BLaER1 treated with 17β-estradiol and CSF1 and Interleukin-3, amounts not matched to agents 10 nM and 100 nM (cell line): ENCODE measurements around the gene SOAT2.
A peak's percentile ranks its signal among the peaks of the same experiment; 100 is the strongest.

Experiments
- H3K27ac ChIP-seq, 11 experiments: shearing (Covaris generic); formaldehyde crosslinking; 2 replicates each; pipeline ENCODE4 v1.8.1; 2022
- H3K27me3 ChIP-seq, 11 experiments: shearing (Covaris generic); formaldehyde crosslinking; 2 replicates each; pipeline ENCODE4 v1.8.1; 2022
- H3K36me3 ChIP-seq, 11 experiments: shearing (Covaris generic); formaldehyde crosslinking; 2 replicates each; pipeline ENCODE4 v1.8.1; 2022
- H3K4me1 ChIP-seq, 10 experiments: shearing (Covaris generic); formaldehyde crosslinking; 2 replicates each; pipeline ENCODE4 v1.8.1; 2022
- H3K4me2 ChIP-seq, 11 experiments: shearing (Covaris generic); formaldehyde crosslinking; 2 replicates each; pipeline ENCODE4 v1.8.1; 2022
- H3K4me3 ChIP-seq, 10 experiments: shearing (Covaris generic); formaldehyde crosslinking; 2 replicates each; pipeline ENCODE4 v1.8.1; 2022
- H3K9ac ChIP-seq, 11 experiments: shearing (Covaris generic); formaldehyde crosslinking; 2 replicates each; pipeline ENCODE4 v1.8.1; 2022
- H3K9me3 ChIP-seq, 11 experiments: shearing (Covaris generic); formaldehyde crosslinking; replicated peaks in 1 of 11; 2 replicates each; pipeline ENCODE4 v1.8.1; 2022
- H4K20me1 ChIP-seq, 11 experiments: shearing (Covaris generic); formaldehyde crosslinking; 2 replicates each; pipeline ENCODE4 v1.8.1; 2022
- Cebpa-rat ChIP-seq, 11 experiments: shearing (Covaris generic); IDR thresholded peaks; 2 replicates each; pipeline ENCODE4 v1.8.1; 2022

Gene SOAT2

DNA sequence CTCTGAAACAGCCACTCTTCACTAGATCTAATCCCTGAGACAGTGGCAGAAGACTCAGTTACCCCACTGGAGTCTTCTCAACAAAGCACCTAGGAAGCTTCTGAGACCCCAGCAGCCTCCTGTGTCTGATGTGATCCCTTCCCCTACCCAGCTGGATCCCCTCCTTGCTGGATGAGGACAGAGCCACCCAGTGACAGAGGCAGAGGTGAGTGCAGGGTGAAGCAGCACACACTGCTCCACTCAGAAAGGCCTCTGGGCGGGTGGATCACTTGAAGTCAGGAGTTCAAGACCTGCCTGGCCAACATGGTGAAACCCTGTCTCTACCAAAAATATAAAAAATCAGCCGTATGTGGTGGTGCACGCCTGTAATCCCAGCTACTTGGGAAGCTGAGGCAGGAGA, 26.8 kb upstream of the SOAT2 start:
- peaks cover 32 to 52% (median 41%) of the 10 kb centered on the region in 11 experiments for H3K36me3 ChIP-seq
- H3K4me1 ChIP-seq, result peaks cover 32 to 62% (median 42%) of the 10 kb centered on the region in 10 experiments
- no peak overlapping the region for H3K27ac ChIP-seq
- H3K9me3 ChIP-seq, result no peaks in the 10 kb centered on the region
- H4K20me1 ChIP-seq, result peaks cover 0 to 14% (median 0%) of the 10 kb centered on the region in 11 experiments; a peak in 3 of 22 replicates
- no peak for TF ChIP-seq Cebpa-rat (IDR thresholded peaks at IDR 0.05)
- no peaks in the 10 kb centered on the region for H3K27me3 ChIP-seq
- H3K9ac ChIP-seq, result peak overlapping the region in 3 of 11 experiments; percentile 6 to 41 (median 9); a peak in 3 of 22 replicates
- no peak overlapping the region for H3K4me3 ChIP-seq
- H3K4me2 ChIP-seq, result no peak overlapping the region

DNA sequence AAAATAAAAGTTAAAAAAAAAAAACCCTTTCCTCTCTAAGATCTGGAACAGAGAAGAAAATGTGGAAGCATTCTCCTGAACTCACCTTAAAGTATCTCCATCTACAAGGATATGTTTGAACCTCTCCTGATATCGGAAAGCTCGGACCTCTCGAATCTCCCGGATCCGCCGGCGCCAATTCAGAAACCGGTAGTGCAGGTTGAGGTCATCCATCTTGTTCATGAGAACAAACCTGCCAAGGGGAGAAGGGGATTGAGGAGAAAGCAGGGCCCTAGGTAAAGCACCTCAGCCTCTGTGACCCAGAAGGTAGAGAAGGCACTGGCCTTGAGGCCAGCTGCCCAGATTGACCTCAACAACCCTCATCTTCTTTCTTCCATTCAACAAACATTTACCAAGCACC, 26.3 kb upstream of the SOAT2 start:
- H3K27me3 ChIP-seq, result no peaks in the 10 kb centered on the region
- H3K36me3 ChIP-seq, result peaks cover 31 to 47% (median 40%) of the 10 kb centered on the region in 11 experiments
- H3K27ac ChIP-seq, result no peak overlapping the region
- H3K4me2 ChIP-seq, result peak overlapping the region in 5 of 11 experiments; percentile 86 to 98 (median 95); a peak in 6 of 22 replicates
- peaks cover 27 to 57% (median 36%) of the 10 kb centered on the region in 10 experiments for H3K4me1 ChIP-seq
- no peak for TF ChIP-seq Cebpa-rat (IDR thresholded peaks at IDR 0.05)
- H3K9ac ChIP-seq, result peak overlapping the region in 4 of 11 experiments; percentile 3 to 90 (median 18); a peak in 2 of 22 replicates
- peaks cover 0 to 8% (median 0%) of the 10 kb centered on the region in 11 experiments; a peak in 3 of 22 replicates for H4K20me1 ChIP-seq
- no peak overlapping the region for H3K4me3 ChIP-seq
- no peaks in the 10 kb centered on the region for H3K9me3 ChIP-seq

DNA sequence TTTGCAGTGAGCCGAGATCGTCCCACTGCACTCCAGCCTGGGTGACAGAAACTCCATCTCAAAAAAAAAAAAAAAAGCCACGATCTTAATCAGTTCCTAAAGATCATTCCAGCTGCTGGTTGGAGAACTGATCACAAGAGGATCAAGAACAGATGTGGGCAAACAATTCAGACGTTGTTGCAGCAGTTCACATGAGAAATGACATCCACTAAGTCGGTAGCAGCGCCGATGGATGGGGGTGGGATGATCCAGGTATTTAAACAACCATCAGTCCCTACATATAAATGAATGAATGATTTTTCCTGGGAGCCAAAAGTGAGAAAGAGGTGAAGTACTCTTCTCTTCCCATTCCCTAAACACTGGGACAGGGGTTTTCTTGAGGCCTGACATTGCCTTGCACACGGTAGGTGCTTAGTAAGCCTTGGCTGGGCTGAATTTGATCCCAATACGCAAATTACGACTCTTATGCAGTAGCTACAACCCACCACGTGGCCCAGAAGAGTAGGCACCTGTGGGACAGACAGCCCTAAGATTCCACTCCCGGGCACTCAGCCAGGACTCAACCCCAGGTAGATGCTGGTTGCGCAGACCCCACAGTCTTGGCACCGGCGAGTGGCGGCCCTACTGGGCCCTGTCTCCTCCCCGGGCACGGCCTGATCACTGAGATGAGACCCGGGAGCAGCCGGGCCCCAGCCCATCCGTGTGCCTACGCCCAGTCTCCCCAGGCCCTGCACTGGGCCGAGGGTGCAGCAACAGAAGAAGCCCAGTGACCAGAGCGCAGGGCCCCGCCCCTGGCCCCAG, 24.7 kb upstream of the SOAT2 start:
- Histone ChIP-seq H3K9me3 (peaks cover 0 to 2% (median 0%) of the 10 kb centered on the region in 11 experiments; a peak in 2 of 22 replicates), H3K4me3 (peak overlapping the region; percentile 66 to 83 (median 76)), H4K20me1 (no peaks in the 10 kb centered on the region), H3K4me1 (peaks cover 18 to 41% (median 24%) of the 10 kb centered on the region in 10 experiments), H3K27me3 (no peaks in the 10 kb centered on the region), H3K9ac (peak overlapping the region; percentile 77 to 90 (median 83)), H3K36me3 (peaks cover 31 to 43% (median 37%) of the 10 kb centered on the region in 11 experiments), H3K27ac (peak overlapping the region; percentile 25 to 90 (median 85); a peak in 20 of 22 replicates), H3K4me2 (peak overlapping the region; percentile 84 to 98 (median 95))
- TF ChIP-seq Cebpa-rat (IDR thresholded peaks at IDR 0.05), result no peak

DNA sequence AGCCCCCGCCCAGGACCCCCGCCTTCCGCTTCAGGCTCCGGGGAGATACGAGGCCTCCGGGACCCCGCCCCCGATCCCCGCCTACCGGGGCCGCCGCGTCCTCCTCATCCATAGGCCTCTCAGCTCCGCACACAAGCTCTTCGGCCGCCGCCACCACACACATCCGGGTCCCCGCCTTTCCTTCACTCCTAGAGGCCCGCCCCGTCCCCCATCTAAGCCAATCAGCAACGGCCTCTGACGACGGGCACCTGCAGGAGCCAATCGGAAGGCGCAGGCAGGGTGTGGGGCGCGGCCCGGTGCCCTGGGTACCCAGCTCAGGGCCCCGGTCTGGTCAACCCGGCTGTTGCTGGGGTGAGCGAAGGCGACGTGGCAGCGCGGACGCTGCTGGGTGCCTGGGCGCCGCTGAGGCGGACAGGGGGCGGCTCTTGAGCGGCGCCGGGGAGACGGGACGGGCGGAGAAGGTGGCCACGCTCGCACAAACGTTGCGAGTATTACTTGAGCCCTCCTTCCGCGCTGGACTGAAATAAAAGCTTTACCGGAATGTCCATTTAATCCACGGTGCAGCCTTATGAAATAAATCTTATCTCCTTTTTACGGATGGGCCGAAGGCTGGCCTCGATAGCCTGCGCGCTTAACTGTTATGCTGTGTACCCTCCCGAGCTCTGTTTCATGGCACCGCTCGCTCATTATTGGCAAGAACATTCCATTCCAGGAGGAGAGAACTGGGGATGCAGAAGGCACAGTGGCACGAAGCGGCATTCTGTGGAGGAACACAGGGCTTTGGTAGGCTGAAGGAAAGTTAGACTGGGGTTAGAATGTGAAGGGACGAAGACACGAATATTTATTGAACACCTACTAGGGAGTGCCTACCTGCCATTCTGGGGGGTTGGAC, 23.8 kb upstream of the SOAT2 start, which contains the start of gene SPRYD3:
TSS of gene SPRYD3 (minus strand) at position 165 of the 892 bp plus-strand sequence. CDS start at position 108, 57 bp downstream.
- H4K20me1 ChIP-seq, result no peaks in the 10 kb centered on the region
- peaks cover 23 to 35% (median 29%) of the 10 kb centered on the region in 11 experiments for H3K36me3 ChIP-seq
- no peak for TF ChIP-seq Cebpa-rat (IDR thresholded peaks at IDR 0.05)
- H3K4me2 ChIP-seq, result peak within 1 kb of the TSS; percentile 93 to 98 (median 95)
- H3K4me3 ChIP-seq, result peak within 1 kb of the TSS; percentile 66 to 83 (median 76)
- peaks cover 18 to 32% (median 22%) of the 10 kb centered on the region in 10 experiments for H3K4me1 ChIP-seq
- no peaks in the 10 kb centered on the region for H3K27me3 ChIP-seq
- peak within 1 kb of the TSS; percentile 77 to 90 (median 83) for H3K9ac ChIP-seq
- H3K9me3 ChIP-seq, result peaks cover 0 to 11% (median 6%) of the 10 kb centered on the region in 11 experiments; a peak in 12 of 22 replicates
- H3K27ac ChIP-seq, result peak within 1 kb of the TSS; percentile 68 to 90 (median 85)

DNA sequence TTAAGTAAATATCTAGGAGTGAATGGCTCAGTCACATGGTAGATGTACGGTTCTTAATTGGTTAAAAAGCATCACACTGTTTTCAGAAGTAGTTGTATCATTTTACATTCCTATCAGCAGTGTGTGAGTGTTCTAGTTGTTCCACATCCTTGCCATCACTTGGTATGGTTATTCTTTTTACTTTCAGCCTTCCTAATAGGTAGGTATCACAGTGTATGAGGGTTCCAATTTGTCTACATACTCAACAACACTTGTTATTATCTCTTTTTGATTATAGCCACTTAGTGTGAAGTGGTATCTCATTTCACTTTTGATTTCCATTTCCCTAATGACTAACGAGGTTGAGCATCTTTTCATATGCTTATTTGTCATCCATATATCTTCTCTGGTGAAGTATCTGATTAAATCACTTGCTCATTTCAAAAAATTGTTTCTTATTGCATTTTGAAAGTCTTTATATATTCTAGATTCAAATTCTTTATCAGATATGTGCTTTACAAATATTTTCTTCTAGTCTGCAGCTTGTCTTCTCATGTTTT, 20.6 kb upstream of the SOAT2 start:
- Histone ChIP-seq H3K27ac (no peak overlapping the region), H3K27me3 (no peaks in the 10 kb centered on the region), H4K20me1 (no peaks in the 10 kb centered on the region), H3K9me3 (peaks cover 0 to 14% (median 8%) of the 10 kb centered on the region in 11 experiments; a peak in 12 of 22 replicates), H3K36me3 (peaks cover 0 to 3% (median 0%) of the 10 kb centered on the region in 11 experiments; a peak in 2 of 22 replicates), H3K9ac (no peak overlapping the region), H3K4me3 (no peak overlapping the region), H3K4me1 (peaks cover 16 to 22% (median 17%) of the 10 kb centered on the region in 10 experiments), H3K4me2 (no peak overlapping the region)
- TF ChIP-seq Cebpa-rat (IDR thresholded peaks at IDR 0.05), result no peak

DNA sequence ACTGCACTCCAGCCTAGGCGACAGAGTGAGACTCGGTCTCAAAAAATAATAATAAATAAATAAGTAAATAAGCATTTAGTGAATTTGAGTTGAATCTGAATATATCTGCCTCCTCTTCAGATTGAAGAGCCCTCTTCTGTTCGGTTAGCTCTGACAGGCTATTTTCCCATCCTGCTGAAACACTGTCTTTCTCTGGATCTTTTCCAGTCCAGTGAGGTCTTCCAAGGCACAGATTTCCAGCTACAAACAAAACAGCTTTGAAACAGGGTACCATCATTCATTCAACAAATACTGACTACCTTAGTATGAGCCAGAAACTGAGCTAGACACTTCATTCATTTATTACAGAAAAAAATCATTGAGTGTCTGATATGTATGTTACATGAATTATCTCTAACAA, 16.9 kb upstream of the SOAT2 start:
- Histone ChIP-seq H3K36me3 (no peaks in the 10 kb centered on the region), H3K4me1 (no peaks in the 10 kb centered on the region), H3K9me3 (peaks cover 0 to 14% (median 8%) of the 10 kb centered on the region in 11 experiments; a peak in 12 of 22 replicates), H4K20me1 (no peaks in the 10 kb centered on the region), H3K27me3 (no peaks in the 10 kb centered on the region), H3K27ac (no peak overlapping the region), H3K4me2 (no peak overlapping the region), H3K9ac (no peak overlapping the region), H3K4me3 (no peak overlapping the region)
- no peak for TF ChIP-seq Cebpa-rat (IDR thresholded peaks at IDR 0.05)

DNA sequence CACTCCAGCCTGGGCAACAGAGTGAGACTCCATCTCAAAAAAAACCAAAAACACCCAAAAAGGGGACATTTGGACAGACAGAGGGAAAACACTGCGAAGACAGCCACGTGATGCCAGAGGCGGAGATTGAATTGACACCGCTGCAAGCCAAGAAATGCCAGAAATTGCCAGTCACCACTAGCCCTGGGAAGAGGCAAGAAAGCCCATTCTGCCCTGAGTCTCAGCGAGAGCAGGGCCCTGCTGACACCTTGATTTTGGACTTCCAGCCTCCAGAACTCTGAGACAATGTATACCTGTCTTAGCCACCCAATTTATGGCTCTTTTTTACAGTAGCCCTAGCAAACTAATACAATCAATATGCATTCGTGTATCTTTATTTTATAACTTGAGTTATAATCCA, 13.2 kb upstream of the SOAT2 start:
- TF ChIP-seq Cebpa-rat (IDR thresholded peaks at IDR 0.05), result no peak
- Histone ChIP-seq H3K4me2 (no peak overlapping the region), H3K9me3 (no peaks in the 10 kb centered on the region), H3K27me3 (no peaks in the 10 kb centered on the region), H3K4me3 (no peak overlapping the region), H3K27ac (no peak overlapping the region), H3K36me3 (no peaks in the 10 kb centered on the region), H3K4me1 (peaks cover 0 to 23% (median 6%) of the 10 kb centered on the region in 10 experiments; a peak in 10 of 20 replicates), H3K9ac (no peak overlapping the region), H4K20me1 (no peaks in the 10 kb centered on the region)

DNA sequence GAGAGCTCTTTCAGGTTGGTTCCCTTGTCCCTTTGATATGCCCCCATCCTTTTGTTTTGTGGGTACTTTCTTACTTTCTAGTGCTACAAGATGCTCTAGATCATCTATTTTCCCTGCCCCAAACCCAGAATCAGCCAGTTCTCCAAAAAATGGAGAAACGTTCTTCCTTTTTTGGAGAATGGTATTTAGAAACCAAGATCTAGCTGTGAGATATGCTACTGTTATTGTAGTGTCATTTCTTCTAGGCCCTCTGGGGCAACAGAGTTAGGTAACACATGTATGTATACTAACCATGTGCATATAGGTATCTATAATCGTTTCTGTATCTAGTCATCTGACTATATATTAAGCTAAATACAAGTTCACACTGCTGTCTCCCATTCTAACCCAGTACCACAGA, 12.7 kb upstream of the SOAT2 start:
- Histone ChIP-seq H3K27me3 (peaks cover 0 to under 1% (median 0%) of the 10 kb centered on the region in 11 experiments; a peak in 1 of 22 replicates), H3K4me1 (peaks cover 0 to 23% (median 6%) of the 10 kb centered on the region in 10 experiments; a peak in 10 of 20 replicates), H3K9ac (no peak overlapping the region), H3K4me2 (no peak overlapping the region), H3K4me3 (no peak overlapping the region), H3K9me3 (no peaks in the 10 kb centered on the region), H3K36me3 (no peaks in the 10 kb centered on the region), H4K20me1 (no peaks in the 10 kb centered on the region), H3K27ac (no peak overlapping the region)
- TF ChIP-seq Cebpa-rat (IDR thresholded peaks at IDR 0.05), result no peak
